PC-9 (cell line): ENCODE results near the gene NACC2.

Experiments
- EZH2 ChIP-seq: fragments of 200-600 bp; sonication (generic); IDR thresholded peaks from 2 replicates; pipeline ENCODE4 v1.8.0; 2017; ENCODE audit warnings: antibody characterized with exemption, low read depth
- TF ChIP-seq, protein P1 (sequence below): fragments of 200-600 bp; sonication (generic); conservative IDR thresholded peaks from 2 replicates; pipeline ENCODE4 v1.6.1; 2017; ENCODE audit warnings: mixed run types, antibody characterized with exemption, mild to moderate bottlenecking, moderate library complexity

DNA sequence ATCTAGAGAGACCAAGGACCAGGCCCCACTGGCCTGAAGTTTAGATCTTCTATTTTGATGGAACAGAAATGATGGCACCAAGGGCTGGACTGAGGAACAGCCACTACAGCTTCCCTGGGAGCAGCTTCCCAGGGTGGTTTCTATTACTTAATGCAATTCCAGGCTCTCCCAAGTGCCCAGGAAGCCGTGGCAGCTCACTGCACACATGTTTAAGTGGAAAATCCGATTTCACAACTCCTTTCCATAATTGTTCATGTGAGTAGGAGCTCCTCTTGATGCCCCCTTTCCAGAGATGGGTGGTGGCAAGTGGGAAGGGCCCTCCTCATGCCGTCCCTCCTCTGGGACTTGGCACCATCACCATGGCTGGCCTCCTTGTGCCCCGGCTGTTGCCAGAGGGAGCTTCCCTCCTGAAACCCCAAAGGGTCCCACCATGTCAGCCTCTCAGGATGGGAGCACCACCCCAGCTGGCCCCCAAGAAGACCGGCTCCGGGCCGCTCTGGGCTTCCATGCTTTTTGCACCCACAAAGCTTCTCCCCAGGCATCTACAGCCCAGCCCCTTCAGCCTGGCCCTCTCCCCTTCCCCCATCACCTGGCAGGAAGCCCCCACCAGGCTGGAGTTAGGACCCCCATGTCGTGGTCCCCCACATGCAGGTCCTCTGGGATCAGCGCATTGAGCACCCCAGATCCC, 124.8 kb downstream of the NACC2 start:
- TF ChIP-seq, protein P1, sequence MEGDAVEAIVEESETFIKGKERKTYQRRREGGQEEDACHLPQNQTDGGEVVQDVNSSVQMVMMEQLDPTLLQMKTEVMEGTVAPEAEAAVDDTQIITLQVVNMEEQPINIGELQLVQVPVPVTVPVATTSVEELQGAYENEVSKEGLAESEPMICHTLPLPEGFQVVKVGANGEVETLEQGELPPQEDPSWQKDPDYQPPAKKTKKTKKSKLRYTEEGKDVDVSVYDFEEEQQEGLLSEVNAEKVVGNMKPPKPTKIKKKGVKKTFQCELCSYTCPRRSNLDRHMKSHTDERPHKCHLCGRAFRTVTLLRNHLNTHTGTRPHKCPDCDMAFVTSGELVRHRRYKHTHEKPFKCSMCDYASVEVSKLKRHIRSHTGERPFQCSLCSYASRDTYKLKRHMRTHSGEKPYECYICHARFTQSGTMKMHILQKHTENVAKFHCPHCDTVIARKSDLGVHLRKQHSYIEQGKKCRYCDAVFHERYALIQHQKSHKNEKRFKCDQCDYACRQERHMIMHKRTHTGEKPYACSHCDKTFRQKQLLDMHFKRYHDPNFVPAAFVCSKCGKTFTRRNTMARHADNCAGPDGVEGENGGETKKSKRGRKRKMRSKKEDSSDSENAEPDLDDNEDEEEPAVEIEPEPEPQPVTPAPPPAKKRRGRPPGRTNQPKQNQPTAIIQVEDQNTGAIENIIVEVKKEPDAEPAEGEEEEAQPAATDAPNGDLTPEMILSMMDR: no peak
- TF ChIP-seq EZH2: no peak
